NB4 (cell line): ENCODE measurements around the gene PHC3.
"Not testable (repeated sequence)": the region's sequence is repeated elsewhere in the genome, so short reads cannot be mapped to it uniquely, and the experiment has no call there.

Source experiments
- MYC ChIP-seq: IDR thresholded peaks from 2 replicates; pipeline ENCODE4 v1.6.1; 2011; ENCODE audit warnings: low read depth, low read length
- TF ChIP-seq, protein P1 (sequence below): IDR thresholded peaks from one replicate; pipeline ENCODE4 v1.5.1; 2012; ENCODE audit warnings: low read depth, low read length
- TF ChIP-seq, protein P2 (sequence below): IDR thresholded peaks from 2 replicates; pipeline ENCODE4 v1.6.1; 2011; ENCODE audit warnings: low read depth, low read length

DNA sequence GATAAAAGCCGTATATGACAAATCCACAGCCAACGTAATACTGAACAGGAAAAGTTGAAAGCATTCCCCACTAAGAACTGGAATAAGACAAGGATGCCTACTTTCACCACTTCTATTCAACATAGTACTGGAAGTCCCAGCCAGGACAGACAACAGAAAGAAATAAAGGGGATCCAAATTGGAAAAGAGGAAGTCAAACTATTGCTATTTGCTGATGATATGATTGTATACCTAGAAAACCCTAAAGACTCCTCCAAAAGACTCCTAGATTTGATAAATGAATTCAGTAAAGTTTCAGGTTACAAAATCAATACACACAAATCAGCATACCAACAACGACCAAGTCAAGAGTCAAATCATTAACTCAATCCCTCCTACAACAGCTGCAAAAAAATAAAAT lies 14.2 kb upstream of the PHC3 start:
- TF ChIP-seq, protein P1, sequence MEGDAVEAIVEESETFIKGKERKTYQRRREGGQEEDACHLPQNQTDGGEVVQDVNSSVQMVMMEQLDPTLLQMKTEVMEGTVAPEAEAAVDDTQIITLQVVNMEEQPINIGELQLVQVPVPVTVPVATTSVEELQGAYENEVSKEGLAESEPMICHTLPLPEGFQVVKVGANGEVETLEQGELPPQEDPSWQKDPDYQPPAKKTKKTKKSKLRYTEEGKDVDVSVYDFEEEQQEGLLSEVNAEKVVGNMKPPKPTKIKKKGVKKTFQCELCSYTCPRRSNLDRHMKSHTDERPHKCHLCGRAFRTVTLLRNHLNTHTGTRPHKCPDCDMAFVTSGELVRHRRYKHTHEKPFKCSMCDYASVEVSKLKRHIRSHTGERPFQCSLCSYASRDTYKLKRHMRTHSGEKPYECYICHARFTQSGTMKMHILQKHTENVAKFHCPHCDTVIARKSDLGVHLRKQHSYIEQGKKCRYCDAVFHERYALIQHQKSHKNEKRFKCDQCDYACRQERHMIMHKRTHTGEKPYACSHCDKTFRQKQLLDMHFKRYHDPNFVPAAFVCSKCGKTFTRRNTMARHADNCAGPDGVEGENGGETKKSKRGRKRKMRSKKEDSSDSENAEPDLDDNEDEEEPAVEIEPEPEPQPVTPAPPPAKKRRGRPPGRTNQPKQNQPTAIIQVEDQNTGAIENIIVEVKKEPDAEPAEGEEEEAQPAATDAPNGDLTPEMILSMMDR = not testable (repeated sequence)
- TF ChIP-seq, protein P2, sequence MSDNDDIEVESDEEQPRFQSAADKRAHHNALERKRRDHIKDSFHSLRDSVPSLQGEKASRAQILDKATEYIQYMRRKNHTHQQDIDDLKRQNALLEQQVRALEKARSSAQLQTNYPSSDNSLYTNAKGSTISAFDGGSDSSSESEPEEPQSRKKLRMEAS = not testable (repeated sequence)
- not testable (repeated sequence) for TF ChIP-seq MYC
